Measurements from ENCODE around the gene PIK3R2.
A peak's percentile ranks its signal among the peaks of the same experiment; 100 is the strongest.

PIK3R2 gene

DNA sequence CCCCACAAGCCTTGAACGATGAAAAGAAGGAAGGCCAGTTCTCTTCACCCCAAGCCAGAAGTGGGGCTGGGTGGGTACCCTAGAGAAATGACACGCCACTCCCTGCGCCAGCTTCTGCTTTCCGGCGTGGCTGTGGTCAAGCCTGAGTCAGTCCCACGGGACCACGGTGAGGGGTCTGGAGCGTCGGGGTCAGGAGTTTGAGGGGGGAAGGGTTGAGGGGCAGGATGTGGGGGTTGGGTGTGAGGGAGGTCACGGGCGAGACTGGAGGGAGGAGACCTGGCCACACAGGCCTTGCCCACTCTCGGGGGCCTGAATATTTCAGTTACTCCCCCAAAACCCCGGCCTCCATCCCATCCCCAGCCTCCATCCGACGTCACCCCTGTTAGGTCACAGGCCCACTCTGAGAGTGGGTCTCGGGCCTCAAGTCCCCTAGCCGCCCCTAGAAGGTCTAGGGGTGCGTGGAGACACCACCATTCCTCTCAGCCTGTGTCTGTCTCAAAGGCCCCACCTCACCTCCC lies 20.1 kb downstream of the PIK3R2 start:
- DNase-seq (ENCODE audit: low read depth, low spot score) = no peak

DNA sequence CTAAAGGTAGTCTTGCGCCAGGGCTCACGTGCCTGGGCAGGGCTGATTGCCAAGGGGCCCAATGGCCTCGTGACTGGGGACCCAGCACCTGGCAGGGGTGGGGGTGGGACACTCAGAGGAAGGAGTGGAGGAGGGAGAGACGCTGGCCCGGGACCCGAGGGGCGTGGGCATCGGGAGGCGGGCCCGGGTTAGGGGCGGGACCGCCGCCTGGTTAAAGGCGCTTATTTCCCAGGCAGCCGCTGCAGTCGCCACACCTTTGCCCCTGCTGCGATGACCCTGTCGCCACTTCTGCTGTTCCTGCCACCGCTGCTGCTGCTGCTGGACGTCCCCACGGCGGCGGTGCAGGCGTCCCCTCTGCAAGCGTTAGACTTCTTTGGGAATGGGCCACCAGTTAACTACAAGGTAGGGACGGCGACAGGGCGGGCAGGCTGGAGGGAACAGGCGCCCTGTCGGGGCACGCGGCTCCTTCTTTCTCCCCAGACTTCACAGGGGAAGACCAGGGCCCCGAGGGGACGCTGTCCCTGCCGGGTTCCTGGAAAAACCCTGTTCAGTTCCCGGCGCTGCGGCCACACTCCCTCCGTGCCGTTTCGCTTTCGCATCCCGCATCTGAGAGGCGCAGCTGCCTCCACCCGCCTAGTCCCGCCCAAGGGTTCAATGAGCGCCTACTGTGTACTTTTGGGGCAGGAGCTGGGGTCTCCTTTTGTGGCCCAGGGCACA lies 20.8 kb downstream of the PIK3R2 start, which contains the start of gene IFI30:
IFI30 (plus strand) TSS at position 242 of the 717 bp plus-strand sequence; CDS start at position 271, 29 bp downstream.
- no peak for DNase-seq (ENCODE audit: low read depth, low spot score)

DNA sequence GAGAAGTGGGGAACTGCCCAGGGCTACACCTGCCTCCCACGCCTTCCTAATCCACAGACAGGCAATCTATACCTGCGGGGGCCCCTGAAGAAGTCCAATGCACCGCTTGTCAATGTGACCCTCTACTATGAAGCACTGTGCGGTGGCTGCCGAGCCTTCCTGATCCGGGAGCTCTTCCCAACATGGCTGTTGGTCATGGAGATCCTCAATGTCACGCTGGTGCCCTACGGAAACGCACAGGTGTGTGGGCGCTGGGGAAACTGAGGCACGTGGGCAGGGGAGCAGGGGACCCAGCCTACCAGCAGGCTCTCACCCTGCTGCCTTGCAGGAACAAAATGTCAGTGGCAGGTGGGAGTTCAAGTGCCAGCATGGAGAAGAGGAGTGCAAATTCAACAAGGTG lies 22.0 kb downstream of the PIK3R2 start:
- no peak for DNase-seq (ENCODE audit: low read depth, low spot score)

DNA sequence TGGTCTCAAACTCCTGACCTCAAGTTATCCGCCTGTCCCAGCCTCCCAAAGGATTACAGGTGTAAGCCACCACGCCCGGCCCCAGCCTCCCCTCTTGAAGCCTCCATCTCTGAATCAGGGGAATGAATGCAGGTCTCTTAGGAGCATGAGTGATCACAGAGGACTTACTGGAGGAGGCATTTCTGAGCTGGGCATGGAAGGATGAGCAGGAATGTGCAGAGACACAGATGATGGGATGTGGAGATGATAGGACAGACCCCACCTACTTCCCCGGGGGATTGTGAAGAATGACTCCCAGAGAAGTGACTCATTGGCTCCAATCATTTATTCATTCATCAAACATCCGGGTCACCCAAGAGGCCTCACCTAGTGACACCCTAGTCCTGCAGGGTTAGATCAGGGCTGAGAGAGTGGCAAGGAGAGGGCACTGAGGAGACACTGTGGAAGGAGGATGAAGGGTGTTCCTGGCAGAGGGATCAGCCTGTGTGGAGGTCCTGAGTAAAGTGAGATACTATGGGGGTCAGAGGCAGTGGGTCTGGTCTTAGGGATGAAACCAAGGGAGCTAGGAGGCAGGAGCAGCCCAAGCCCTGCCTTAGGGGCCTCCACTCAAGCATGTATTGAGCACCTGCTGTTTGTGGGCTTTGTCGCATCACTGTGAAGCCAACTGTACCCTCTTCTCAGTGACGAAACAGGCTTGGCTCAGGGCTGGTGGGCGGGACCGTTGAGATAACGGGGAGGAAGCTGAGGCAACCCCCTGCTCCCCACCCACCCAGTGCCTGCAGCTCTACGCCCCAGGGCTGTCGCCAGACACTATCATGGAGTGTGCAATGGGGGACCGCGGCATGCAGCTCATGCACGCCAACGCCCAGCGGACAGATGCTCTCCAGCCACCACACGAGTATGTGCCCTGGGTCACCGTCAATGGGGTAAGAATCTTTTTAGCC lies 23.7 kb downstream of the PIK3R2 start:
- DNase-seq (ENCODE audit: low read depth, low spot score) = no peak

DNA sequence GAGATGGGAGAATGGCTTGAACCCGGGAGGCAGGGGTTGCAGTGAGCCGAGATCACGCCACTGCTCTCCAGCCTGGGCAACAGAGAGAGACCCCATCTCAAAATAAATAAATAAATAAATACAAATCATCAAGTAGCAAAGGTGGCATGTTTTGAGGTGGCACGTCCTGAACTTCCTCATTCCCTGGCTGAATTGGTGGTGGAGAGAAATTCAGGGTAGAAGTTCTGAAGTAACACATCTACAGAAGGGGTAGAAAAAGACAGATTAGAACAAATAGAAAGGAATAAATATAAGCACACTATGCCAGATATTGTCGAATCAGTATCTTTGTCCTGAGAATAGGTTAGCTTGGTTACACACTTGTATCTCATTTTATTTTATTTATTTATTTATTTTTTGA lies 27.0 kb downstream of the PIK3R2 start:
- DNase-seq (ENCODE audit: low read depth, low spot score) = no peak

DNA sequence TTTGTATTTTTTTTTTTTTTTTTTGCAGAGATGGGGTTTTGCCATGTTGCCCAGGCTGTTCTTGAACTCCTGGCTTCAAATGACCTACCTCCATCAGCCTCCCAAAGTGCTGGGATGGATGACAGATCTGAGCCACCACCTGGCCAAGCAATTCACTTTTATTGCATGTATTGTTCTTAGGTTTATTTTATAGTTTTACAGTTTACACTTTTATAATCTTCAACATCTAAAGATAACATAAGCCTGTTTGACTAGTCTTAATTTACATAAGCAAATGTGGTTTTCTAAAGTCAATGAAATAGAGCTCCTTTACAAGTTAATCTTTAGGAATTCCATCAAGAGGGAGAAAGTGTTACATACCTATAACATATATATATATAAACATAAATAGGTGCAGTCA lies 30.6 kb downstream of the PIK3R2 start:
- no peak for DNase-seq (ENCODE audit: low read depth, low spot score)

DNA sequence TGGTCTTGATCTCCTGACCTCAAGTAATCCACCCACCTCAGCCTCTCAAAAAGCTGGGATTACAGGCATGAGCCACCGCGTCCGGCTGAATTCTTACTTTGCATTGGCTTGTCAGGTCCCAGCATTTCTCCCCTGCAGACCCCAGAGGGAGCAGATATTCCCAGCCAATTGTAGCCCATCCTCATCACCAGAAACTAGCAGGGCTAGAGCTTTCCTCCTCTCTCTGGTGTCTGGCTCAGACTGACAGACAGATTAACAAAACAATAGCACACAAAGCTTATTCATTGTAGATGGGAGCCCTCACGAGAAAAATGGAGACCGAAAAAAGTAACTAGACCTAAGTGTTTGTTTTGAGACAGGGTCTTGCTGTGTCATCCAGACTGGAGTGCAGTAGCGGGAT lies 32.6 kb downstream of the PIK3R2 start:
- no peak for DNase-seq (ENCODE audit: low read depth, low spot score)

DNA sequence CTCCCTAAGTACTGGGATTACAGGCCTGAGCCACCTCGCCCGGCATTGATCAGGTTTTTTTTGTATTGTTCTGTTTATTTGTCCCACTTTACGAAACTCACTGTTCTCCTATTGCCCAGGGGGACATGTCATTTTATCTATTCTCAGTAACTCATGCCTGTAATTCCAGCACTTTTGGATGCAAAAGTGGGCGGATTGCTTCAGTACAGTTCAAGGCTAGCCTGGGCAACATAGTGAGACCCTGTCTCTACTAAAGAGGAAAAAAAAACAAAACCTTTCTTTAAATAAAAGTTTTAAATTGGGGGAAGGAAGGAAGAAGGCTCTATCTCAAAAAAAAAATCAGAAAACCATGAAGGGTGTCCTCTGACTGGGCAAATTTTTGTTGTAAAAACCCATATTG lies 37.3 kb downstream of the PIK3R2 start:
- DNase-seq (ENCODE audit: low read depth, low spot score) = no peak

DNA sequence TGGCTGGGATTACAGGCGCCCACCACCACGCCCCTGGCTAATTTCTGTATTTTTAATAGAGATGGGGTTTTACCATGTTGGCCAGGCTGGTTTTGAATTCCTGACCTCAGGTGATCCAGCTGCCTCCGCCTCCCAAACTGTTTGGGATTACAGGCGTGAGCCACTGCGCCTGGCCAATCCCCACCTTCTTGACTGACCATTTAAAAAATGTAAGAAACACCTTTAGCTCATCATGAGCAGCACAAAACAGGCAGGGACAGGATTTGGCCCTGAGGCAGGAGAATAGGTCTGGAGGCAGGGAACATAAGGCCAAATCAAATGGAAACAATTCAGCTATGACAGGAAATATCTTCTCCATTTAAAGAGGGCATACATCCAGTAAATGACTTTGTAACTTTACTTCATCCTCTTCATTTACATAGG lies 38.7 kb downstream of the PIK3R2 start:
- no peak for DNase-seq (ENCODE audit: low read depth, low spot score)

DNA sequence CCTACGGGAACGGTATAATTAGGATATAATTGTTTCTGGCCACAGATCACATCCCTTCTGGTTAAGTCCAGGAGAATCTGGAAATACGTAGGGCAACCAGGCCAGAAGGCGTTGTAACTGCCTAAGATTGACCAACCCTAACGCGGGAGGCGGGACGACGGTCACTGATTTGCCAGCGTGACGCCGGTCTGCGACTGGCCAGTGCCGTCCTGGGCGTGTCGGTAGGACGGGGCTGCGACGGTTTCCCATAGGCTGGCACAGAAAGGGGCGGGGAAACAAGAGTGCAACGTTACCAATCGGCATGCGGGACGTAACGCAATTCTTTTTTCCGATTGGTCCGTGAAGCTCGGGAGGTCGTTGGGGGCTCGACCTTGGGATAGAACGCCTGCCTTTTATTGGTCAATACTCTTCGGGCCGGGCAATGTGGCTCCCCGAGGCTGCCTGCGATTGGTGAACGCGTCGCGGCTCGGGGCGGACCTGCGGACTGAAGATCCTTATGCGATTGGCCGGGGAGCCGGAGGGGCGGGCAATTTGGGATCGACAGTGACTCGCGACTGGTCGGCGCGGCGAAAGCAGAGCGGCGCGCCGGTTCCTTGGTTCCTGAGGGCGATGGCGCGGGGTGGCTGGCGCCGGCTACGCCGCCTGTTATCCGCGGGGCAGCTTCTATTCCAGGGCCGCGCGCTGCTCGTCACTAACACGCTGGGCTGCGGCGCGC lies 39.9 kb downstream of the PIK3R2 start, which contains the start of gene MPV17L2:
MPV17L2 (plus strand) TSS at position 546 of the 715 bp plus-strand sequence; CDS start at position 610, 64 bp downstream.
- DNase-seq (ENCODE audit: low read depth, low spot score) = peak; percentile 100

DNA sequence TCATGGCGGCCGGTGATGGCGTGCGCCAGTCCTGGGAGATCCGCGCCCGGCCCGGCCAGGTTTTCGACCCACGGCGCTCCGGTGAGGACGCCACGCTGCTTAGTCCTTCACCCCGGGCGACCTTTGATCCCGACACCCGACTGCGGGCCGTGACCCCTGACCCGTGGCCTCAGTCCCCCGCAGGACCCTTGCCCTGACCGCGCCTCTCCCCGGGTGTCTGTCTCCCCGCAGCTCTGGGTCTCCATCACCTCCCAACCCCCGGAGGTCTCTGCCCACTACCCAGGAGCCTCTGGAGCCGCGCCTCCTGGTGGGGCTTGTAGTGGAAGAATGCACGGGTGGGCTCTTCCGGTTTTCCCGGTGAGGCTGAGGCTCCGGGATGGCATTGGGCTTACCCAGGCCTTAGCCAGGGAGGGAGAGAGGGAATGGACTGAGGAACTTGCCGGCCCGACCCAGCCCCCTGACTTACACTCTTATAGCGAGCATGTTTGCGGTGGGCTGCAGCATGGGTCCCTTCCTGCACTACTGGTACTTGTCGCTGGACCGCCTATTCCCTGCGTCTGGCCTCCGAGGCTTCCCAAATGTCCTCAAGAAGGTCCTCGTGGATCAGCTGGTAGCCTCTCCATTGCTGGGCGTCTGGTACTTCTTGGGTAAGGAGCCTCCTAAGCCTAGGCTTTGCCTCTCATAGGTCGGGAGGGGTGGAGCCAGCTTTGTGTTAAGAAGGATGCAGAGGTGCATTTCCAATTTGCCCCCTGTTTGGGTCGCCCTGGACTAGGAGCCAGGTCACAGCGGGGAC lies 40.6 kb downstream of the PIK3R2 start:
- DNase-seq (ENCODE audit: low read depth, low spot score) = no peak

DNA sequence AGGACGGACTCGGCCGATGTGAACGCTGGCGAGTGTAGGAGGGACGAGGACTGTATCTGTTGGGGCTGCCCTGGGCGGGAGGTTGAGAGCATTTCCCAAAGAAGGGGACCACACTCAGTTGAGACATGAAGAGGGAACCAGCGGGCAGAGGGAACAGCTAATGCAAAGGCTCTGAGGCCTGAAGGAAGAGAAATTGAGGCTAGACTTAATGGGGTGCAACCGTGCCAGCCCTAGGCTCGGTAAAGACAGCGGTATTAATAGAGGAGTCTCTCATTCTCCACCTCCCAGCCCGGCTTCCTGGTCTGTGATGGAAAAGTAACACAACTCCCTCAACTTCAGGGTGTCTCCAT lies 41.2 kb downstream of the PIK3R2 start:
- no peak for DNase-seq (ENCODE audit: low read depth, low spot score)

DNA sequence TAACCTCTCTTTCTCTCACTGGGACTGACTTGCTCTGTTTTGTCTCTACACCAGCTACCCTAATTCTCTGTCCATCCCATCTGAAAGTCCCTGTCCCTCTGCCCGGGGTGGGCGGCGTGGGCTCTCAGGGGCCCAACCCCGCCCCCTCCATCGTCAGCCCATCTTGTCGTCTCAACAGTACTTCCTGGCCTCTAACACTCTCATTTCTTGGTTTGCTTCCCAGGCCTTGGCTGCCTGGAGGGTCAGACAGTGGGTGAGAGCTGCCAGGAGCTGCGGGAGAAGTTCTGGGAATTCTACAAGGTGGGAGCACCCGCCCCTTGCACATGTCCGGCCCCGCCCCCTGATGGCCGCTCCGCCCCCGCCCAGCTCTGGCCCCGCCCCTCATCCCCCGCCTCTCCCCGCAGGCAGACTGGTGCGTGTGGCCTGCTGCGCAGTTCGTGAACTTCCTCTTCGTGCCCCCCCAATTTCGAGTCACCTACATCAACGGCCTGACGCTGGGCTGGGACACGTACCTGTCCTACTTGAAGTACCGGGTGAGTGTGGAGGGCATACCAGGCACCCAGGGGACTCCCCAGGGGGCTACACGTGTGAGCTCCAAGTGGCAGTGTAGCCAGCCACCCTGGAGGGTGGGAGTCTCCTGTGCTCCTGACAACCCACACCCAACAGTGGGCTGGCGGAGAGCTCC lies 41.7 kb downstream of the PIK3R2 start:
- DNase-seq (ENCODE audit: low read depth, low spot score) = no peak

DNA sequence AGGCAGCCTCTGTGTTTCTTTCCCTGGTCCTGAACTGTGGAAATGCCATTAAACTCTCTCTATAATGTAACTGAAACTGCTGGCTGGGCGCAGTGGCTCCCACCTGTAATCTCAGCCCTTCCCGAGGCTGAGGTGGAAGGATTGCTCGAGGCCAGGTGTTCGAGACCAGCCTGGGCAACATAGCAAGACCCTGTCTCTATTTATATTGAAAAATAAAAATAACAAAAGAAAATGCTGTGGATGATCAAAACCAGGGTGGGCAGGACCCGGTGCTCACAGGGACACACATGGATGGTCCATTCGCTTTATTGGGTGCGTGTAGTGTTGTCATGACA lies 43.5 kb downstream of the PIK3R2 start:
- no peak for DNase-seq (ENCODE audit: low read depth, low spot score)

DNA sequence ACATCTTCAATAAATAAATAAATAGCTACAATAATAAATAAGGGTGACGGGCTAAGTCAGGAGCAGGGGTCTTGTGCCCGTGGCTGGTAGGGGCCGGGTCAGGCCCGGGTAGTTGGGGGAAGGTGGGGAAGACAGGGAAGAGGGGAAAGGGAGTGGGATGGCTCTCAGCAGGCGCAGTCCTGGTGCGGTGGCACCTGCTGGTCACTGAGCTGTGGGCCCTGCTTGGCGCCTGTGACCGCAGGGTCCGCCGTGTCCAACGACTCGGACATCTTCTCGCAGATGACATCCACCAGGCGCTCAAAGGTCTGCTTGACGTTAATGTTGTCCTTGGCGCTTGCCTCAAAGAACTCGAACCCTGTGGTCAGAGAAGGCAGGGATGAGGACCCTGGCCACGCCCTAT lies 44.3 kb downstream of the PIK3R2 start:
- DNase-seq (ENCODE audit: low read depth, low spot score) = no peak

DNA sequence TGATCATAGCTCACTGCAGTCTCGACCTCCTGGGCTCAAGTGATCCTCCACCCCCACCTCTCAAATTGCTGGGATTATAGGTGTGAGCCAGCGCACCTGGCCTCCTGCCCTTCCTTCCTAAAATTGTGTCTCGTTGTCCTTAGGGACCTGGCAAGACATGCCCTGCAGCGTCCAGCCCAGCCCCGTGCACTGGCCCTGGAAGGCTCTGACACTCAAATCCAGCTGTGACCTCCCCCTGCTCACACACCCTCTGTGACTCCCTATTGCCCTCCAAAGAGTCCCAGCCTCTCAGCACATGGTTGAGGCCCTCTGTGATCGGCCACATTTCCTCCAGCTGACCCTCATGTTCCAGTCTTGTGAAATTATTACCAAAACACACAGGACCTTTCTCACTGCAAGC lies 45.0 kb downstream of the PIK3R2 start:
- DNase-seq (ENCODE audit: low read depth, low spot score) = no peak

DNA sequence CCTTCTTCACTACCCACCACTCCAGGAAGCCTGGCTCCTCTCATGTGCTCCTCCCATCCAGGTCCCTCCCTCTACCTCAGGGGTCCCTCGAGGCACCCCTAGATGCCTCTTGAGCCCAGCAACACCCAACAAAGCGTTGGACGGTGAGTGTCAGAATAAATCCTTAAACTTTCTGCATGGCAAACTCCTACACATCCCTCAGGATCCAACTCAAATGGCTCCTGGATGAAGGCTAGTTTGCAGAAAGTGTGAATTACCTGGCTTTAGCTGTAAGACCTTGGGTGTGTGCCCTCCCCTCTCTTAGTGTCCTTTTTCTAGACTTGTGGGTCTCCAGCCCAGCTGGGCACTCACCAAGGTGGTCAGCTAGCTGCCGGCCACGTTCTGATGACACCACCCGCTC lies 45.4 kb downstream of the PIK3R2 start:
- DNase-seq (ENCODE audit: low read depth, low spot score) = no peak

DNA sequence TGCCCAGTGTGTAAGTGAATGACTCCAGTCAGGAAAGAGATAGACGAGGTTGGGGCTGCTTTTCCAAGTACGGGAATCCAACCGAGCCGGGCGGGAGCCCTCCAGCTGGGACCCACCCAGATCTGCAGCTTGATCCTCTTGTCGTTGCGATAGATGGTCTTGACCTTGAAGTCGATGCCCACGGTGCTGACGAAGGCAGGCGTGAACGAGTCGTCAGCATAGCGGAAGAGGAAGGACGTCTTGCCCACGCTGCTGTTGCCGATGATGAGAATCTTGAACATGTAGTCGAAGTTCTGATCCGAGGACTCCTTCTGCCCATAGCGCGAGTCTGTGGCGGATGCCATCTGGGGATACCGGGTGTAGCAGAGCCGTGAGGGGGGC lies 49.4 kb downstream of the PIK3R2 start:
- DNase-seq (ENCODE audit: low read depth, low spot score) = no peak

DNA sequence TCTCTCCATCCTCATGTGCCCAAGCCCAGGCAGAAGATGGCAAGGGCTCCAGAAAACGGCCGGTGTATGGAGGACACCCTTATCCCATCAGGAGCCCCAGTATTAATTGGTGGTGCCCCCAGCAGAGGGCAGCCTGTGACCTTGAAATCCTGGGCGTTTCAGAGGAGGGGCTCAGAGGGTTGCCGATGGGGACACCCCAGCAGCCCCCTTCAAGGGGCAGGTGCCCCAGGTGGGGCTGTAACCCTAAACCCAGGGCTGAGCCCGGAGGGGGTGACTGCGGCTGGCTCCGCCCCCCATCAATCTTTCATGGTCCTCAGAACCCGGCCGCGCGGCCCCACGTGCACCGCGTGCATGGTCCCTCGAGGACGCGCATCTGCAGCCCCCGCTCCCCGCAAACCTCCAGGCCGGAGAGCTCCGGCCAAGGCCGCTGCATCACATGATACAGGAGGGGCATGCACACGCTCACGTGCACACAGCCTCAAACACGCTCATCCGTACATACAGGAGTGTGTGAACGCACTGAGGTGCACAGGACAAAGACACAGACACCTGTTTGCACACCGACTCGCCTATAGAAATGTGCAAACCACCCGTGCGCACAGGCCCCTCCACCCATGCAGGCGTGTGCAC lies 49.9 kb downstream of the PIK3R2 start:
- no peak for DNase-seq (ENCODE audit: low read depth, low spot score)

DNA sequence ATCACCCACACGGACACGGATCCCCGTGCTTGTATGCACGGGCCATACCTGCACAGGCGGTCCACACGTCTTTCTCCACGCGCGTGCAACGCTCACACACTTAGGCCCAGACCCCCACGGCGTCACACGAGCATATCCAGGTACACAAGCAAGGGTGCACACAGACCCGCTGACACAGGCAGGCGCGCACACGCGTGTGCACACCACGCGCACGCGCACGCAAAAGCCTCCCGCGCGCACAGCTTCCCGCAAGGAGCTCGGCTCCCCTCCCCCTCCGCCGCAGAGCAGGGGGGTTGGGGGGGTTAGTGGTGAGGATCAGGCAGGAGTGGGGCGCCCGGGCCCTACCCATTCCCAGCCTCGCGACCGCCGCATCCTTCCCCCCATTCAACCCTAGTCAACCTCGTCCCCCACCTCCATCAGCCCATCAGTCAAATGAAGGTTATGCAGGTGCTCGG lies 50.5 kb downstream of the PIK3R2 start:
- no peak for DNase-seq (ENCODE audit: low read depth, low spot score)
